Activated CD8-positive, alpha-beta memory T cell treated with anti-CD3 and anti-CD28 coated beads, Interleukin-2, amount 10 ng/mL, durations not matched to agents 7 days and 5 days (primary cell): ENCODE results near the gene ELOF1. TPM values are rescaled to one million over a fixed set of nuclear protein-coding genes. Genes with fewer than 3 reads are reported as not detected.
"Not testable (repeated sequence)": the region's sequence is repeated elsewhere in the genome, so short reads cannot be mapped to it uniquely, and the experiment has no call there.

Experiments
- ATAC-seq: fragments of 150-1000 bp; cut with Tn5 transposase; one replicate; pipeline ENCODE4 v1.10.0; 2021; ENCODE audit warnings: moderate library complexity
- CTCF ChIA-PET: fragments of 350-600 bp; sonication (Branson Sonifier 250); formaldehyde crosslinking; loops from one replicate; lab custom pipeline; 2021; ENCODE audit warnings: antibody characterized with exemption; lab: Charles Lee
- DNase-seq: peaks from one replicate; pipeline ENCODE4 v3.0.0-alpha.2; 2020
- H3K27ac Mint-ChIP-seq: one replicate; pipeline ENCODE4 v1.8.0; 2021; ENCODE audit warnings: mild to moderate bottlenecking, mixed read lengths
- H3K27me3 Mint-ChIP-seq: one replicate; pipeline ENCODE4 v1.8.0; 2021; ENCODE audit warnings: mixed read lengths
- H3K36me3 Mint-ChIP-seq: one replicate; pipeline ENCODE4 v1.8.0; 2021; ENCODE audit warnings: mild to moderate bottlenecking, mixed read lengths
- H3K4me1 Mint-ChIP-seq: one replicate; pipeline ENCODE4 v1.8.0; 2021; ENCODE audit warnings: mixed read lengths
- H3K4me3 Mint-ChIP-seq: one replicate; pipeline ENCODE4 v1.8.0; 2021; ENCODE audit warnings: mild to moderate bottlenecking, moderate library complexity, mixed read lengths
- H3K9me3 Mint-ChIP-seq: one replicate; pipeline ENCODE4 v1.8.0; 2022; ENCODE audit warnings: low read depth, mixed read lengths
- total RNA-seq, 2 experiments: library from RNA; stranded (reverse); gene quantifications; one replicate each; pipeline ENCODE4 v1.2.3, GENCODE V29; 2021

Gene ELOF1
- total RNA-seq: 10 to 100 TPM; 55.1 to 67.2 TPM

DNA sequence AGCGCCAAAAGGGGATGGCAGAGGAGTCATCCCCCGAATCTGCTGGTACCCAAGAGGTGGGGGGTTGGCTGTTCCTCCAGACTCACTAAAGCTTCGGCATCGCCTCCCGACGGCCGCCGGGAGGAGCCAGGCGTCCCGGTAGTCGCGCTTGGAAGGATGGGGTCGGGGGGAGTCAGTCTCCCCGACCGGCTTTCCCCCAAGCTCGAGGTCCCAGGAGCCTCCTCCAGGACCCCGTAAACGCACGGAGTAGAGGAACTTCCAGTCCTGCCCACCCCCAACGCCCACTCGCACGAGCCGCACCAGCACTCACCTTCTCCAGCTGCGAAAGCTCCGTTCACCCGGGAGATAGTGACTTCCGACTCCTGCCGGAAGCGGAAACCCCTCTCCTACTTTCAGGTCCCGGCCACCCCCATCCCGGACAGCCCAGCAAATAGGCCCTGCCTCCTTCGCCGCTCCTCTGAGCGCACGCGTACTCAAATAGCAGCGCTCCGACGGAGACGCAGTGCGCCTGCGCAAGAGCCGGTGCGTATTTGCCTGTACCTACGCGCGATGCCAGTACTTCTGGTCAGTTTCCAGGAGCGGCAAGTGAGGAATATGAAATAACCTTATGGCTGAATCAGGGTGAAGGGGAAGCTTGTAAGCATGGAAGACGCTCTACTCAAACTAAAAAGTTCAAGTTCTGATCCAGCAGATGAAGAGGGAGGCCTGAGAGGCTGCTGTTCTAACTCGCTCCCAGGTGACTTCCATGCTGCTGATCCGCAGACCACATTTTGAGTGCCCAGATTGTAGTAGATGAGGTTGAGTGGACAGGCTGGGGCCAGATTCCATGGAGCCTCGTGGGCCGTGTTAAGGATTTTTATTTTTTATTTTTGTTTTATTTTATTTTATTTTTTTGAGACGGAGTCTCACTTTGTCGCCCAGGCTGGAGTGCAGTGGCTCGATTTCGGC lies at the start of gene ELOF1:
Gene ELOF1, minus strand, starts transcription at position 350 of the 948 bp plus-strand sequence. CDS start 4,883 bp downstream, outside the sequence.
- Mint-ChIP-seq H3K4me1 (peaks cover 58% of the 10 kb centered on the region), H3K27ac (peak within 1 kb of the TSS; percentile 92), H3K4me3 (peak within 1 kb of the TSS; percentile 85), H3K36me3 (peaks cover 4% of the 10 kb centered on the region), H3K27me3 (no peaks in the 10 kb centered on the region), H3K9me3 (no peaks in the 10 kb centered on the region)
- ATAC-seq: peak; percentile 96
- DNase-seq: peak; percentile 99
- CTCF ChIA-PET: interaction anchor here (0.7 to 9.4 kb wide), 11 partner anchors 9 to 184 kb away, joined by 3 to 233 read pairs (median 4); partner anchors contain the start of genes ACP5 and SWSAP1

DNA sequence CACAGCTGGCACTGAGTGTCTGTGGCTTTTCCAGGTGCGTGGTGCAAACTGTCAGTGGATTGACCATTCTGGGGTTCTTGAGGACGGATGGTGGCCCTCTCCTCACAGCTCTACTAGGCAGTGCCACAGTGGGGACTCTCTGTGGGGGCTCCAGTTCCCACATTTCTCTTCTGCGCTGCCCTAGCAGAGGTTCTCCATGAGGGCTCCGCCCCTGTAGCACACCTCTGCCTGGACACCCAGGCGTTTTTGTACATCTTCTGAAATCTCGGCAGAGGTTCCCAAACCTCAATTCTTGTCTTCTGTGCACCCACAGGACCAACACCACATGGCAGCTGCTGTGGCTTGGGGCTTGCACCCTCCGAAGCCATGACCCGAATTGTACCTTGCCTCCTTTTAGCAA lies 47.5 kb upstream of the ELOF1 start:
- CTCF ChIA-PET: no interaction called here
- Mint-ChIP-seq H3K4me1 (no peaks in the 10 kb centered on the region), H3K27me3 (no peaks in the 10 kb centered on the region), H3K9me3 (peaks cover 19% of the 10 kb centered on the region), H3K27ac (no peak overlapping the region), H3K36me3 (peaks cover 57% of the 10 kb centered on the region), H3K4me3 (no peak overlapping the region)
- ATAC-seq (no peak), DNase-seq (no peak)

DNA sequence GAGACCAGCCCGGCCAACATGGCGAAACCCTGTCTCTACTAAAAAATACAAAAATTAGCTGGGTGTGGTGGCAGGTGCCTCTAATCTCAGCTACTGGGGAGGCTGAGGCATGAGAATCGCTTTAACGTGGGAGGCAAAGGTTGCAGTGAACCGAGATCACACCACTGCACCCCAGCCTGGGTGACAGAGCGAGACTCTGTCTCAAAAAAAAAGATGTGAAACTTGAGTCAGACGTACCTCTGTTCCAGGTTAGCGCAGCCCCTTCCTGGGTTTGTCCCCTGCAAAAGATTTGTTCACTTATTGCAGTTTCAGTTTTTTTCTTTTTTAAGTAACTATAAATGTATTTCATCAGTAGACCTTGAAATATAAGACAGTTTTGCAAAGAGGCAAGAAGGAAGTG lies 40.7 kb upstream of the ELOF1 start:
- CTCF ChIA-PET, H3K4me3 Mint-ChIP-seq: not testable (repeated sequence)

DNA sequence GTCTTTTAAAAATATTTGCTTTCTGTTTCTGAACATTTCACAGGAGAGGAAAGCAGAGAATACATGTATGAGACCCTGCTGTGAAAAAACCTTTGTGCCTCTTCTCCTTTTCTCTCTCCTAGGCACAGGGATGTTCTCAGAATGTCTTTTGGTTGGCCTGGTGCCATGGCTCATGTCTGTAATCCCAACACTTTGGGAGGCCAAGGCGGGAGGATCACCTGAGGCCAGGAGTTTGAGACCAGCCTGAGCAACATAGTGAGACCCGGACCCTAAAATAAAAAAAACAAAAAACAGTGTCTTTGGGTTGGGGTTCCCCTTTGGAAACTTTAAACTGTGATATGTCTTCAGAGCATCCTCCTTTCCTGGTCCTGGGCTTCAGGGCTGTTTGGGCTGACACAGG lies 39.7 kb upstream of the ELOF1 start:
- Mint-ChIP-seq H3K9me3 (peaks cover 3% of the 10 kb centered on the region), H3K4me3 (peak overlapping the region; percentile 27), H3K27me3 (no peaks in the 10 kb centered on the region), H3K4me1 (peaks cover 12% of the 10 kb centered on the region), H3K27ac (peak overlapping the region; percentile 27), H3K36me3 (peaks cover 26% of the 10 kb centered on the region)
- DNase-seq (no peak), ATAC-seq (no peak)
- CTCF ChIA-PET: no interaction called here

More for the DNA sequence above, 40.7 kb upstream of the ELOF1 start:
- not testable (repeated sequence) for DNase-seq, H3K27ac Mint-ChIP-seq, H3K9me3 Mint-ChIP-seq, H3K27me3 Mint-ChIP-seq, ATAC-seq
- Mint-ChIP-seq H3K36me3 (peaks cover 35% of the 10 kb centered on the region), H3K4me1 (peaks cover 12% of the 10 kb centered on the region)

DNA sequence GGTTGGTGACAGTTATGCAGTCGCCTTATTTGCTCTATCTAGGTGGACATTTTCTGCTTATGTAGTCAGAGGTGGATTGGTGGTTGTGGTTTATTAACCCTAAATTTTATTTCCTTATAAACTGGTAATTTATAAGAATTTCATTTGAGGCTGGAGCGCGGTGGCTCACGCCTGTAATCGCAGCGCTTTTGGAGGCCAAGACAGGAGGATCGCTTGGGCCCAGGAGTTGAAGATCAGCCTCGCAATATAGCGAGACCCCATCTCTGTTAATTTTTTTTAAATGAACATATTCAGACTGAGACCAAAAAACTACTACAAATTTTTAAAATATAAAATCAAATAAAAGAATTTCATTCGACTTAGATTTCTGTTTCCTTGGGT lies 39.1 kb upstream of the ELOF1 start:
- H3K4me1 Mint-ChIP-seq: peaks cover 12% of the 10 kb centered on the region
- H3K9me3 Mint-ChIP-seq: peaks cover 3% of the 10 kb centered on the region
- peaks cover 22% of the 10 kb centered on the region for H3K36me3 Mint-ChIP-seq
- DNase-seq: no peak
- peak overlapping the region; percentile 84 for H3K27ac Mint-ChIP-seq
- CTCF ChIA-PET: interaction anchor here (0.6 to 0.9 kb wide), 2 partner anchors 38 to 163 kb away, joined by 3 to 4 read pairs; partner anchors contain the start of genes ELOF1, ODAD3 and PRKCSH
- ATAC-seq: no peak
- H3K27me3 Mint-ChIP-seq: no peaks in the 10 kb centered on the region
- peak overlapping the region; percentile 93 for H3K4me3 Mint-ChIP-seq

DNA sequence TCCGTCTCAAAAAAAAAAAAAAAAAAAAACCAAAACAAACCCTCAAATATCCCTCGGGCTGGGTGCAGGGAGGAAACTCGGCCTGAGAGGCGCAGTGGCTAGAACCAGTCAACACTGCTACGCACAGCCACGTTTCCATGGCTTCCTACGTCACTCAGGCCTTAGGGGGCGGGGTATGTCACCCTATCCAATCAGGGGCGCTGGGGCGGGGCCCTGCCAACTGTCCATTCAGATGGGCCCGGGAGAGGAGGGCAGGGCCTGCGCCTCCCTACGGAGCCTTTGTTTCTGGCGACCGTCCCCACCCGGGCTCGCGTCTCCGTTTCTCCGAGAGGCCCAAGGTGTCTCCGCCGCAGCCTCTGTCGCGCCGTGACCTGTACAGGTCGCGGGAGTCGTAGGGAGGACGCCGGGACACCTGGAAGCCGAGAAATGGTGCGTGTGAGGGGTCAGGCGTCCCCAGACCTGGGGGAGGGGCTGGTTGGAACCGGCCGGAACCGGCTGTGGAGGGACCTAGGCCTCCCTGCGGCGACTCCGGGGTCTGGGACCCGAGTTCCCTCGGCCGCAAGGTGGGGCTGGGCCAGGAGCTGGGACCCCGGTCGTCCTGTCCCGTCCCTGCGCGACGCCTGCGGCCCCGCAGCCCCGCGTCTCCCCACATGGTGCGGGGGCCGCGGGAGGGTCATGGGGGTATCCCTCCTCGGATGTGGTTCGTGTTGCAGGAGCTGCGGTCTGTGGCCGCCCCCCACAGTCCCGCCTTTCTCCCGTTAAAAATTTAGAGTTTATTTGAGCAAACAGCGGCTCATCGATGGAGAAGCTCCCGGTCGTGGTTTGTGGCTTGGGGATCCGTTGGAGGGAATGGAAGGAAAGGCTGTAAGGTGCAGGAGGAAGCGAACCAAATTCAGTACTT lies 38.4 kb upstream of the ELOF1 start, which contains the start of gene ZNF627:
Gene ZNF627, plus strand, starts transcription at position 282 of the 901 bp plus-strand sequence. Its CDS starts 145 bp downstream, at position 427.
- H3K27ac Mint-ChIP-seq: peak within 1 kb of the TSS; percentile 87
- ATAC-seq (peak; percentile 100), DNase-seq (peak; percentile 99)
- peaks cover 16% of the 10 kb centered on the region for H3K36me3 Mint-ChIP-seq
- CTCF ChIA-PET: interaction anchor here (0.6 to 0.9 kb wide), 3 partner anchors 38 to 333 kb away, joined by 3 to 4 read pairs (median 3); partner anchors contain the start of genes ELOF1, ODAD3 and PRKCSH
- peak within 1 kb of the TSS; percentile 93 for H3K4me3 Mint-ChIP-seq
- peaks cover under 1% of the 10 kb centered on the region for H3K9me3 Mint-ChIP-seq
- no peaks in the 10 kb centered on the region for H3K27me3 Mint-ChIP-seq
- peaks cover 12% of the 10 kb centered on the region for H3K4me1 Mint-ChIP-seq

DNA sequence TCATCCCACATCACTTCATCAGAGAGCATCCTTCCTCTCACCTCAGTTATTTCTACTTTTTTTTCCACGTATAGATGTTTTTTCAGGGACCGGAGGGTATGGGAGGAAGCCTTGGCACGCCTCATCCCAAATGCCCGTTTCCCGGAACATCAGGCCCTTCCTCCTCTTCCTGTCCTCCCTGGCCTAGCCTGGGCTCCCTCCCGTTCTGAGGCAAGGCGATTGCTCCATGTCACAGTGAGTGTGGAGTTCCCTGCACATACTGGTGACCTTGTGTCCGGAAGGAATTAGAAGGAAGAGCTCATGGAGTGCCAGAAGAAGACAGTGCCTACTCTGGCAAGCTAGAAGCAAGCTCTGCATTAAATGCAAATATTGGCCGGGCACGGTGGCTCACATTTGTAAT lies 37.1 kb upstream of the ELOF1 start:
- CTCF ChIA-PET: interaction anchor here (1.0 kb wide), 1 partner anchor 60 kb away, joined by 3 read pairs; no protein-coding TSS in a partner anchor
- peaks cover 8% of the 10 kb centered on the region for H3K36me3 Mint-ChIP-seq
- peaks cover 12% of the 10 kb centered on the region for H3K4me1 Mint-ChIP-seq
- ATAC-seq (no peak), DNase-seq (no peak)
- no peaks in the 10 kb centered on the region for H3K9me3 Mint-ChIP-seq
- peak overlapping the region; percentile 11 for H3K4me3 Mint-ChIP-seq
- no peaks in the 10 kb centered on the region for H3K27me3 Mint-ChIP-seq
- peak overlapping the region; percentile 87 for H3K27ac Mint-ChIP-seq

DNA sequence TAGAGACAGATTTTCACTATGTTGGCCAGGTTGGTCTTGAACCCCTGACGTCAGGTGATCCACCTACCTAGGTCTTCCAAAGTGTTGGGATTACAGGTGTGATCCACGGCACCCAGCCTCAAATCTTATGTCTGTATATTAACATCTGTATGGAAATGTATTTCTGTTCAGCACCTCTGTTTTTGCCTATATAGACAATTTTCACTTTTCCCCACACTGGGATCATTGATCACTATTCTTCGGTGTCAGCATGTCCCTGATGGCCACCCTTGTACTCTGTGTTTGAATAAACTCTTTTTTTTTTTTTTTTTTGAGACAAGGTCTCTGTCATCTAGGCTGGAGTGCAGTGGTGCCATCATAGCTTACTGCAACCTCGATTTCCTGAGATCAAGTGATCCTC lies 35.1 kb upstream of the ELOF1 start:
- H3K4me1 Mint-ChIP-seq: peaks cover 12% of the 10 kb centered on the region
- H3K9me3 Mint-ChIP-seq: no peaks in the 10 kb centered on the region
- DNase-seq (no peak), ATAC-seq (no peak)
- CTCF ChIA-PET: interaction anchor here (1.1 to 1.8 kb wide), 4 partner anchors 9 to 213 kb away, joined by 3 to 9 read pairs (median 3); no protein-coding TSS in a partner anchor
- no peak overlapping the region for H3K27ac Mint-ChIP-seq
- no peaks in the 10 kb centered on the region for H3K27me3 Mint-ChIP-seq
- H3K4me3 Mint-ChIP-seq: no peak overlapping the region
- peaks cover 3% of the 10 kb centered on the region for H3K36me3 Mint-ChIP-seq

DNA sequence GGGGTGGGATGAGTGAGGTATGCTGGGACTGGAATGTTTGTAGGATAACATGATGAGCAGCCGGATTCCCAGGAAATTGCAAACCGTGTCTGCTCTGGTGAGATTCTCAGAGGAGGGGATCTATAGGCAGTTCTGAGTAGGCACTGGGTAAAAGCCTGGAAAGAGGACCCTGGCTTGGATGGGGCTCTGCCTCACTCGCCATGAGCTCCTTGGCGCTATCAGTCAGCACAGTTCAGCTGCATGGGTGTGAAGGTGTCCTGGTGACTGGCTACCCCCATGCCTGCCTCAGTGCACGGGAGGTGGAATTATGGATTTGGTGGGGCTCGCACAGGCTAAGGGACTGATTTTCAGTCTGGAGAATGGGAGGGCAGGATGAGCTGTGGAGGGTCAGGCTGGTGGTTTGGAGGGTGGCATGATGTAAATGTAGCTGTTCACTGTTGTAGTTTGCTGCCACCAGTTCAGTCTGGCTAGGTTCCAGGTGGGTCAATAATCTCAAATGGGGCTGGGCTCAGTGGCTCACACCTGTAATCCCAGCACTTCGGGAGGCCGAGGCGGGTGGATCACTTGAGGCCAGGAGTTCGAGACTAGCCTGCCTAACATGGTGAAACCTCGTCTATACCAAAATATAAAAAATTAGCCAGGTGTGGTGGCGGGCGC lies 29.1 kb upstream of the ELOF1 start:
- no peaks in the 10 kb centered on the region for H3K36me3 Mint-ChIP-seq
- ATAC-seq (no peak), DNase-seq (no peak)
- CTCF ChIA-PET: interaction anchor here (0.8 to 21.9 kb wide), 12 partner anchors 10 to 207 kb away, joined by 3 to 233 read pairs (median 4); partner anchors contain the start of genes CNN1, ECSIT and ELOF1
- no peaks in the 10 kb centered on the region for H3K27me3 Mint-ChIP-seq
- H3K9me3 Mint-ChIP-seq: no peaks in the 10 kb centered on the region
- H3K4me1 Mint-ChIP-seq: peaks cover 23% of the 10 kb centered on the region
- H3K4me3 Mint-ChIP-seq: no peak overlapping the region
- H3K27ac Mint-ChIP-seq: no peak overlapping the region

DNA sequence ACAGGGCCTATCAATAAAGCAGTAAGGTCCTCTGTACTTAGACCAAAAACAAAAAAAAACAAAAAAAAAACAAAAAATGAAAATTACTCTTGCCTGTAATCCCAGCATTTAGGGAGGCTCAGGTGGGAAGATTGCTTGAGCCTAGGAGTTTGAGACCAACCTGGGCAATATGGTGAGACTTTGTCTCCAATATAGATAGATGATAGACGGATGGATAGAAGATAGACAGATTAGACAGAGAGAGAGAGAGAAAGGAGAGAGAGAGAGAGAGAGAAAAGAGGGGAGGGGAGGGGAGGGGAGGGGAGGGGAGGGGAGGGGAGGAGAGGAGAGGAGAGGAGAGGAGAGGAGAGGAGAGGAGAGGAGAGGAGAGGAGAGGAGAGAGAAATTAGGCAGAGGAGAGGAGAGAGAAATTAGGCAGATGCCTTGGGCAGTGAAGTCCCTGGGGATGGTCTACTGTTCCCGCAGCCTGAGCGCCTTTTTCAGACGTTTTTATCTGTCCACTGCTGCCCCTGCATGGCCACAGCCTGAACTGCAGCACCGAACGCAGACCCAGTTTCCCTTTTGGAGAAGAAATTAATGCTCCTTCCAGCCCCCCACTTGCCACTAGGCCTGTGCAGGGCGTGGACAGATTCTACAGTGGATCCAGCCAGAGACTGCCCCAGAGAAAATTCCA lies 28.4 kb upstream of the ELOF1 start:
- peak; percentile 94 for ATAC-seq
- Mint-ChIP-seq H3K9me3 (no peaks in the 10 kb centered on the region), H3K4me3 (no peak overlapping the region), H3K27ac (peak overlapping the region; percentile 49), H3K27me3 (no peaks in the 10 kb centered on the region), H3K4me1 (peaks cover 23% of the 10 kb centered on the region), H3K36me3 (no peaks in the 10 kb centered on the region)
- DNase-seq: peak; percentile 88
- CTCF ChIA-PET: interaction anchor here (0.8 to 21.9 kb wide), 10 partner anchors 9 to 206 kb away, joined by 3 to 233 read pairs (median 4); partner anchors contain the start of genes CNN1, ECSIT and ELOF1

DNA sequence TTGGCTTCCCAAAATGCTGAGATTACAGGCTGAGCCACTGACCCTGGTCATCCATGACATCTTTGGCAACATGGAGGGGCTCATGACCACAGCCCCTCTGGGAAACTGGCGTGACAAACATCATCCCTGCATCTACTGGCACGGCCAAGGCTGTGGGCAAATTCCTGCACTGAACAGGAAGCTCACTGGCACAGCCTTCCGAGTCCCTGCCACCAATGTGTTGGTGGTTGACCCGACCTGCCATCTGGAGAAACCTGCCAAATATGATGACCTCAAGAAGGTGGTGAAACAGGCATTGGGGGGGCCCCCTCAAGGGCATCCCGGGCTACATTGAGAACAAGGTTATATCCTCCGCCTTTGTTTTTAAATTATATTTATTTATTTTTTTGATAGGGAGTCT lies 27.3 kb upstream of the ELOF1 start:
- Mint-ChIP-seq H3K36me3 (peaks cover 1% of the 10 kb centered on the region), H3K27ac (no peak overlapping the region), H3K4me3 (no peak overlapping the region), H3K27me3 (no peaks in the 10 kb centered on the region), H3K9me3 (no peaks in the 10 kb centered on the region), H3K4me1 (peaks cover 31% of the 10 kb centered on the region)
- CTCF ChIA-PET: interaction anchor here (0.6 to 21.9 kb wide), 5 partner anchors 11 to 104 kb away, joined by 3 to 233 read pairs (median 5); partner anchors contain the start of gene ELOF1
- DNase-seq (no peak), ATAC-seq (no peak)
